CD14-positive monocyte (primary cell): ENCODE results near the gene FBXO22. TPM values are rescaled to one million over a fixed set of nuclear protein-coding genes. Genes with fewer than 3 reads are reported as not detected.
A peak's percentile ranks its signal among the peaks of the same experiment; 100 is the strongest.
"Not testable (repeated sequence)": the region's sequence is repeated elsewhere in the genome, so short reads cannot be mapped to it uniquely, and the experiment has no call there.

Source experiments
- DNase-seq, 3 donors: peaks; one replicate each; pipeline ENCODE4 v3.0.0-alpha.2; 2011 to 2022
- H2AFZ ChIP-seq: 2 replicates; pipeline ENCODE4 v1.6.0; 2012; ENCODE audit warnings: mild to moderate bottlenecking, low read depth, low read length, inconsistent platforms; ENCODE audit not compliant: insufficient read depth, poor library complexity, severe bottlenecking
- H3K27ac ChIP-seq, 2 donors: 1 replicate in 1 of 2; 2 replicates in 1 of 2; pipeline ENCODE4 v1.5.1; 2012 to 2013; ENCODE audit warnings: low read length in 2 of 2, control low read depth in 1 of 2, inconsistent platforms in 1 of 2, low read depth in 1 of 2, mild to moderate bottlenecking in 1 of 2
- H3K27me3 ChIP-seq, 2 donors: one replicate each; pipeline versions ENCODE4 v1.6.0 to v1.6.1; 2011 to 2013; ENCODE audit warnings: low read length in 2 of 2; ENCODE audit not compliant: control insufficient read depth in 2 of 2, insufficient read depth in 2 of 2
- H3K36me3 ChIP-seq, 2 donors: replicated peaks in 1 of 2; 1 replicate in 1 of 2; 2 replicates in 1 of 2; pipeline versions ENCODE4 v1.5.1 to v1.6.1; 2012 to 2013; ENCODE audit warnings: low read length in 2 of 2, control low read depth in 1 of 2, inconsistent platforms in 1 of 2, mild to moderate bottlenecking in 1 of 2; ENCODE audit not compliant: insufficient read depth in 2 of 2, control insufficient read depth in 1 of 2
- H3K4me1 ChIP-seq, 2 donors: 1 replicate in 1 of 2; 2 replicates in 1 of 2; pipeline versions ENCODE4 v1.5.1 to v1.6.1; 2012 to 2013; ENCODE audit warnings: low read length in 2 of 2, control low read depth in 1 of 2, inconsistent platforms in 1 of 2, mild to moderate bottlenecking in 1 of 2, moderate library complexity in 1 of 2; ENCODE audit not compliant: insufficient read depth in 2 of 2, control insufficient read depth in 1 of 2
- H3K4me2 ChIP-seq: replicated peaks from 2 replicates; pipeline ENCODE3; 2012; ENCODE audit warnings: low read length, moderate library complexity, mild to moderate bottlenecking; ENCODE audit not compliant: poor library complexity, severe bottlenecking; ENCODE audit errors: extremely low read depth
- H3K4me3 ChIP-seq, 3 experiments: fragments of 200-600 bp in 1 of 3; sonication (generic) in 1 of 3; replicated peaks in 1 of 3; 1 replicate in 2 of 3; 2 replicates in 1 of 3; pipeline ENCODE4 v1.5.1; 2011 to 2013; ENCODE audit warnings: low read length in 3 of 3, mild to moderate bottlenecking in 3 of 3, control low read depth in 2 of 3, low read depth in 2 of 3, inconsistent platforms in 1 of 3, moderate library complexity in 1 of 3
- H3K79me2 ChIP-seq: 2 replicates; pipeline ENCODE4 v1.6.0; 2012; ENCODE audit warnings: mild to moderate bottlenecking, control low read depth, inconsistent platforms, low read length, moderate library complexity; ENCODE audit not compliant: insufficient read depth
- H3K9ac ChIP-seq: 2 replicates; pipeline ENCODE4 v1.6.0; 2017; ENCODE audit warnings: low read length, mild to moderate bottlenecking; ENCODE audit not compliant: insufficient read depth, poor library complexity, severe bottlenecking
- H3K9me3 ChIP-seq, 2 donors: replicated peaks in 1 of 2; 1 replicate in 1 of 2; 2 replicates in 1 of 2; pipeline versions ENCODE4 v1.5.1 to v1.6.1; 2012 to 2013; ENCODE audit warnings: low read length in 2 of 2, control low read depth in 1 of 2; ENCODE audit not compliant: control insufficient read depth in 1 of 2, insufficient read depth in 1 of 2
- H4K20me1 ChIP-seq: 2 replicates; pipeline ENCODE4 v1.6.0; 2012; ENCODE audit warnings: mild to moderate bottlenecking, low read length, control low read depth, moderate library complexity; ENCODE audit not compliant: insufficient read depth
- H3K27ac Mint-ChIP-seq, 7 donors: one replicate each; pipeline ENCODE4 v1.8.0; 2020; ENCODE audit warnings: mild to moderate bottlenecking in 7 of 7, mixed read lengths in 7 of 7, moderate library complexity in 6 of 7, inconsistent platforms in 2 of 7
- H3K27me3 Mint-ChIP-seq, 3 donors: one replicate each; pipeline ENCODE4 v1.8.0; 2021 to 2022; ENCODE audit warnings: low read depth in 3 of 3, mild to moderate bottlenecking in 3 of 3, mixed read lengths in 3 of 3, moderate library complexity in 3 of 3, inconsistent platforms in 1 of 3
- H3K36me3 Mint-ChIP-seq, 2 donors: one replicate each; pipeline ENCODE4 v1.8.0; 2020; ENCODE audit warnings: mixed read lengths in 2 of 2, inconsistent platforms in 1 of 2, mild to moderate bottlenecking in 1 of 2
- H3K4me1 Mint-ChIP-seq: one replicate; pipeline ENCODE4 v1.8.0; 2020; ENCODE audit warnings: mild to moderate bottlenecking, mixed read lengths
- H3K4me3 Mint-ChIP-seq, 2 donors: one replicate each; pipeline ENCODE4 v1.8.0; 2020; ENCODE audit warnings: mild to moderate bottlenecking in 2 of 2, mixed read lengths in 2 of 2, moderate library complexity in 1 of 2
- H3K9me3 Mint-ChIP-seq, 7 donors: one replicate each; pipeline ENCODE4 v1.8.0; 2020 to 2022; ENCODE audit warnings: mixed read lengths in 7 of 7, mild to moderate bottlenecking in 6 of 7, moderate library complexity in 6 of 7, inconsistent platforms in 2 of 7
- WGBS: methylation state at CpG from one replicate; pipeline ENCODE4 v1.1.5; 2013; ENCODE audit warnings: missing lambda C conversion rate; ENCODE audit not compliant: insufficient coverage; 5-methylcytosine and 5-hydroxymethylcytosine counted together
- intact Hi-C, 2 donors: fragments of 100-400 bp; cut with micrococcal nuclease; formaldehyde crosslinking; loops; one replicate each; pipeline versions ENCODE4 v1.15.0 to v1.15.1; 2023
- polyA plus RNA-seq, 3 donors: library from polyadenylated mRNA; depleted of rRNA in 1 of 3; unstranded in 2 of 3; stranded (reverse) in 1 of 3; fragments of 300-500 nt in 2 of 3; fragments of >200 nt in 1 of 3; fragmentation: Illumina TruSeq in 2 of 3; gene quantifications; 1 replicate in 2 of 3; 2 replicates in 1 of 3; pipeline ENCODE4 v1.2.3, GENCODE V29; 2012 to 2021
- TF ChIP-seq, protein P1 (sequence below): fragments of 200-600 bp; IDR thresholded peaks from one replicate; pipeline ENCODE4 v1.8.0; 2022; ENCODE audit warnings: antibody characterized with exemption, mild to moderate bottlenecking

Gene FBXO22
- polyA plus RNA-seq, 3 donors: 4.2 to 12.8 (median 12.3) TPM

DNA sequence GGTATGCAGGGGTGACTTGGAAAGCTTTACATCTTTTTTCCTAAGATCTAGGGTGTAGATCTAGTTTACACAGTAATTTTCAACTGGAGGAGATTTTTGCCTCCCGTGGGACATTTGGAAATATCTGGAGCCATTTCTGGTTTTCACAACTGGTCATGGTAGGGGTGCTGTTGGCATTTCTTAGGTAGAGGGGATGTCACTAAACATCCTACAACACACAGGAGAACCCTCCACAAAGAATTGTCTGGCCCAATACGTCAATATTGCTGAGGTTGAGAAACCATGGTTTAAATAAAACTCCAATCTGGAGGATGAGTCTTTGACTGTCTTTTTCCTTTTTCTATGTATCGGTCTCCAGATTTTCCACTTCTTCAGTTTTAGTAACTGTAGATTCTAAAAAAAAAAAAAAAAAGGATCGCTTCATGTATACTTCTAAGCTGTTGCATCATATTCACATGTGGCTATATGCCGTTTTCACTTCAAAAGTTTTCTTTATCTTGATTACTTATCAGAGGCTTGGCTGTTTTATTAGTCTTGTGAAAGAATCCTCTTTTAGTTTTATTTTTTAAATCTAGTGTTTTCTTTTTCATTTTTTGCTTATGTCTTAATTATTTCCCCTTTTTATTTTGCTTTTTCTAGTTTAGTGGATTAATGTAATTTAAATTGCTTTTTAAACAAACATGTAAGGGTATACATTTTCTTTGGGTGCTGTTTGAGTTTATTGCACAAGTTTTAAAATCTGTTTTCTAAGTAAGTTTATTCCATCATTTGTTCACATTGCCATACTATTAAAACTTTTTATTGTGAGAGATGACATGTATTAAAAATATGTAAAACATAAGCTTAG is 39.2 kb upstream of the FBXO22 start:
- H3K9me3 ChIP-seq: no peaks in the 10 kb centered on the region
- Mint-ChIP-seq H3K9me3 (no peaks in the 10 kb centered on the region), H3K27me3 (no peaks in the 10 kb centered on the region), H3K36me3 (peaks cover 40 to 61% of the 10 kb centered on the region in 2 donors), H3K27ac (peak overlapping the region in 1 of 7 donors; percentile 43), H3K4me1 (peaks cover 29% of the 10 kb centered on the region), H3K4me3 (no peak overlapping the region)
- H3K27ac ChIP-seq: no peak overlapping the region
- H3K9ac ChIP-seq: no peak overlapping the region
- H3K4me1 ChIP-seq: peaks cover 5 to 10% of the 10 kb centered on the region in 2 donors
- WGBS: no CpG with 5 or more reads among the region's 5 CpGs
- peaks cover 88% of the 10 kb centered on the region for H3K79me2 ChIP-seq
- TF ChIP-seq, protein P1, sequence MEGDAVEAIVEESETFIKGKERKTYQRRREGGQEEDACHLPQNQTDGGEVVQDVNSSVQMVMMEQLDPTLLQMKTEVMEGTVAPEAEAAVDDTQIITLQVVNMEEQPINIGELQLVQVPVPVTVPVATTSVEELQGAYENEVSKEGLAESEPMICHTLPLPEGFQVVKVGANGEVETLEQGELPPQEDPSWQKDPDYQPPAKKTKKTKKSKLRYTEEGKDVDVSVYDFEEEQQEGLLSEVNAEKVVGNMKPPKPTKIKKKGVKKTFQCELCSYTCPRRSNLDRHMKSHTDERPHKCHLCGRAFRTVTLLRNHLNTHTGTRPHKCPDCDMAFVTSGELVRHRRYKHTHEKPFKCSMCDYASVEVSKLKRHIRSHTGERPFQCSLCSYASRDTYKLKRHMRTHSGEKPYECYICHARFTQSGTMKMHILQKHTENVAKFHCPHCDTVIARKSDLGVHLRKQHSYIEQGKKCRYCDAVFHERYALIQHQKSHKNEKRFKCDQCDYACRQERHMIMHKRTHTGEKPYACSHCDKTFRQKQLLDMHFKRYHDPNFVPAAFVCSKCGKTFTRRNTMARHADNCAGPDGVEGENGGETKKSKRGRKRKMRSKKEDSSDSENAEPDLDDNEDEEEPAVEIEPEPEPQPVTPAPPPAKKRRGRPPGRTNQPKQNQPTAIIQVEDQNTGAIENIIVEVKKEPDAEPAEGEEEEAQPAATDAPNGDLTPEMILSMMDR: no peak
- no peak overlapping the region for H2AFZ ChIP-seq
- peaks cover 25 to 61% of the 10 kb centered on the region in 2 donors for H3K36me3 ChIP-seq
- no peak for DNase-seq
- H3K4me2 ChIP-seq: no peak overlapping the region
- intact Hi-C loops: no loop called here
- H3K4me3 ChIP-seq: no peak overlapping the region
- no peaks in the 10 kb centered on the region for H3K27me3 ChIP-seq
- H4K20me1 ChIP-seq: no peaks in the 10 kb centered on the region

DNA sequence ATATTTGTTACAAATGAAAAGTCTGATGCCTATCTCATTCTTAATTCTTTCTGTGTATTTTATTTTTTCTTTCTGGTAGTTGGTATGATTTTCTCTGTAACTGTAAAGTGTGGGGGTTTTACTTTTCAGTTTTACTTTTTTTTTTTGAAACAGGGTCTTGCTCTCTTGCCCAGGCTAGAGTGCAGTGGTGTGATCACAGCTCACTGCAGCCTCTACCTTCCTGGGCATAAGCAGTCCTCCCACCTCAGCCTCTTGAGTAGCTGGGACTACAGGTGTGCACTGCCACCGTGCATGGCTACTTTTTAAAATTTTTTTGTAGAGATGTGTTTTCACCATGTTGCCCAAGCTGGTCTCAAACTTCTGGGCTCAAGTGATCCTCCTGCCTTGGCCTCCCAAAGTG is 37.6 kb upstream of the FBXO22 start:
- H3K4me3 ChIP-seq, H3K9me3 Mint-ChIP-seq, intact Hi-C loops, H3K27ac ChIP-seq, DNase-seq, H3K27me3 ChIP-seq, H3K9me3 ChIP-seq, H4K20me1 ChIP-seq, H3K4me1 ChIP-seq, H2AFZ ChIP-seq, H3K9ac ChIP-seq, H3K4me3 Mint-ChIP-seq, H3K27me3 Mint-ChIP-seq, H3K4me2 ChIP-seq: not testable (repeated sequence)
- Histone ChIP-seq H3K79me2 (peaks cover 81% of the 10 kb centered on the region), H3K36me3 (peaks cover 21 to 62% of the 10 kb centered on the region in 2 donors)
- no CpG with 5 or more reads among the region's 1 CpG for WGBS
- H3K36me3 Mint-ChIP-seq: peaks cover 41 to 63% of the 10 kb centered on the region in 2 donors
- peaks cover 28% of the 10 kb centered on the region for H3K4me1 Mint-ChIP-seq
- peak overlapping the region in 3 of 7 donors; percentile 19 to 70 (median 51) for H3K27ac Mint-ChIP-seq
